Fibroblast of lung (primary cell): ENCODE results near the gene FBLN1. TPM values are rescaled to one million over a fixed set of nuclear protein-coding genes. Genes with fewer than 3 reads are reported as not detected.

Experiments
- DNase-seq, 2 donors: peaks; one replicate each; pipeline versions ENCODE4 v3.0.0 to v3.0.0-alpha.2; 2010; ENCODE audit warnings: low read depth in 2 of 2
- H2AFZ ChIP-seq: 2 replicates; pipeline ENCODE4 v1.5.1; 2012; ENCODE audit warnings: low read length, control low read depth, inconsistent platforms
- H3K27ac ChIP-seq: 2 replicates; pipeline ENCODE4 v1.5.1; 2011; ENCODE audit warnings: low read length, control low read depth; ENCODE audit not compliant: insufficient read depth
- H3K27me3 ChIP-seq: 2 replicates; pipeline ENCODE4 v1.5.1; 2011; ENCODE audit warnings: mild to moderate bottlenecking, low read length; ENCODE audit not compliant: control insufficient read depth, insufficient read depth
- H3K36me3 ChIP-seq: 2 replicates; pipeline ENCODE4 v1.5.1; 2011; ENCODE audit warnings: low read length; ENCODE audit not compliant: control insufficient read depth, insufficient read depth
- H3K4me1 ChIP-seq: 2 replicates; pipeline ENCODE4 v1.5.1; 2011; ENCODE audit warnings: low read length; ENCODE audit not compliant: control insufficient read depth, insufficient read depth; ENCODE audit errors: extremely low read depth
- H3K4me2 ChIP-seq: 2 replicates; pipeline ENCODE4 v1.5.1; 2011; ENCODE audit warnings: low read length, control low read depth; ENCODE audit not compliant: insufficient read depth; ENCODE audit errors: extremely low read depth
- H3K4me3 ChIP-seq, 4 experiments: fragments of 200-600 bp in 1 of 4; sonication (generic) in 1 of 4; replicated peaks in 1 of 4; 2 replicates each; pipeline ENCODE4 v1.5.1; 2011 to 2016; ENCODE audit warnings: low read length in 4 of 4, low read depth in 3 of 4, mild to moderate bottlenecking in 3 of 4, control low read depth in 2 of 4, inconsistent platforms in 1 of 4, mixed read lengths in 1 of 4; ENCODE audit not compliant: insufficient read depth in 1 of 4; ENCODE audit errors: control extremely low read depth in 1 of 4
- H3K79me2 ChIP-seq: 2 replicates; pipeline ENCODE4 v1.5.1; 2012; ENCODE audit warnings: mild to moderate bottlenecking, low read length, inconsistent platforms; ENCODE audit not compliant: control insufficient read depth, insufficient read depth
- H3K9ac ChIP-seq: 2 replicates; pipeline ENCODE4 v1.5.1; 2011; ENCODE audit warnings: mild to moderate bottlenecking, low read length, control low read depth; ENCODE audit not compliant: insufficient read depth
- H3K9me3 ChIP-seq: 2 replicates; pipeline ENCODE4 v1.5.1; 2012; ENCODE audit warnings: low read depth, low read length; ENCODE audit not compliant: control insufficient read depth, insufficient read depth
- H4K20me1 ChIP-seq: 2 replicates; pipeline ENCODE4 v1.5.1; 2011; ENCODE audit warnings: low read length; ENCODE audit not compliant: control insufficient read depth, insufficient read depth; ENCODE audit errors: extremely low read depth
- CTCF ChIP-seq, 2 donors: IDR thresholded peaks in 1 of 2; conservative IDR thresholded peaks in 1 of 2; 1 replicate in 1 of 2; 2 replicates in 1 of 2; pipeline ENCODE4 v1.5.1; 2011 to 2012; ENCODE audit warnings: low read length in 2 of 2, control low read depth in 1 of 2, inconsistent platforms in 1 of 2, low read depth in 1 of 2, mild to moderate bottlenecking in 1 of 2
- EZH2 ChIP-seq: IDR thresholded peaks from 2 replicates; pipeline ENCODE4 v1.5.1; 2012; ENCODE audit warnings: low read length, control low read depth, mild to moderate bottlenecking; ENCODE audit errors: missing control alignments
- polyA plus RNA-seq, 2 donors: library from polyadenylated mRNA; depleted of rRNA in 1 of 2; stranded (reverse) in 1 of 2; unstranded in 1 of 2; fragments of >200 nt; gene quantifications; 2 replicates each; pipeline ENCODE4 v1.2.1, GENCODE V29; 2011 to 2012; ENCODE audit warnings: missing spikeins in 1 of 2
- total RNA-seq: library from RNA; depleted of rRNA; stranded (reverse); fragments of >200 nt; gene quantifications from 2 replicates; pipeline ENCODE4 v1.2.1, GENCODE V29; 2014

The FBLN1 gene
- total and polyA plus RNA-seq, 2 donors (not counting 1 experiment from before 2014, with no cell fraction given) = 134 to 270 TPM

GRCh38 chr22:45480717-45481116 is 22.0 kb upstream of the FBLN1 start:
- peaks cover 3% of the 10 kb centered on the region for H3K4me1 ChIP-seq
- TF ChIP-seq CTCF (conservative IDR thresholded peaks at IDR 0.05 in 1 of 2, IDR thresholded peaks at IDR 0.05 in 1 of 2; ENCODE audit: low read depth in 1 of 2, low read length in 2 of 2) (no peak), EZH2 (no peak)
- no peaks in the 10 kb centered on the region for H4K20me1 ChIP-seq
- H3K27ac ChIP-seq = no peak overlapping the region
- H3K9me3 ChIP-seq = no peaks in the 10 kb centered on the region
- no peaks in the 10 kb centered on the region for H3K36me3 ChIP-seq
- H3K4me3 ChIP-seq = no peak overlapping the region
- no peak for DNase-seq
- H3K4me2 ChIP-seq = no peak overlapping the region
- H2AFZ ChIP-seq = no peak overlapping the region
- no peaks in the 10 kb centered on the region for H3K27me3 ChIP-seq
- H3K9ac ChIP-seq = no peak overlapping the region
- no peaks in the 10 kb centered on the region for H3K79me2 ChIP-seq

GRCh38 chr22:45481661-45482060 is 21.0 kb upstream of the FBLN1 start:
- no peak overlapping the region for H3K4me2 ChIP-seq
- no peak overlapping the region for H2AFZ ChIP-seq
- no peaks in the 10 kb centered on the region for H3K9me3 ChIP-seq
- H3K4me3 ChIP-seq = no peak overlapping the region
- no peaks in the 10 kb centered on the region for H3K4me1 ChIP-seq
- H4K20me1 ChIP-seq = no peaks in the 10 kb centered on the region
- no peak for DNase-seq
- no peaks in the 10 kb centered on the region for H3K79me2 ChIP-seq
- no peaks in the 10 kb centered on the region for H3K36me3 ChIP-seq
- H3K27me3 ChIP-seq = no peaks in the 10 kb centered on the region
- no peak overlapping the region for H3K27ac ChIP-seq
- no peak overlapping the region for H3K9ac ChIP-seq
- no peak for TF ChIP-seq EZH2
- no peak for TF ChIP-seq CTCF (conservative IDR thresholded peaks at IDR 0.05 in 1 of 2, IDR thresholded peaks at IDR 0.05 in 1 of 2; ENCODE audit: low read depth in 1 of 2, low read length in 2 of 2)

- TF ChIP-seq EZH2 (no peak), CTCF (conservative IDR thresholded peaks at IDR 0.05 in 1 of 2, IDR thresholded peaks at IDR 0.05 in 1 of 2; ENCODE audit: low read depth in 1 of 2, low read length in 2 of 2) (no peak)
- H3K4me1 ChIP-seq = no peaks in the 10 kb centered on the region
- no peaks in the 10 kb centered on the region for H3K27me3 ChIP-seq
- no peaks in the 10 kb centered on the region for H3K36me3 ChIP-seq
- no peak for DNase-seq
- H3K27ac ChIP-seq = no peak overlapping the region
- H3K79me2 ChIP-seq = no peaks in the 10 kb centered on the region
- H3K4me2 ChIP-seq = no peak overlapping the region
- no peak overlapping the region for H3K9ac ChIP-seq
- H3K9me3 ChIP-seq = no peaks in the 10 kb centered on the region
- no peaks in the 10 kb centered on the region for H4K20me1 ChIP-seq
- H2AFZ ChIP-seq = no peak overlapping the region
- no peak overlapping the region for H3K4me3 ChIP-seq
Measured at GRCh38 chr22:45482169-45482568, 20.5 kb upstream of the FBLN1 start.
